LNCAP (cell line): Measurements from ENCODE around the gene FDPS.

Source experiments
- CTCF ChIP-seq: fragments of 450-650 bp; IDR thresholded peaks from 2 replicates; pipeline ENCODE4 v1.5.1; 2017; ENCODE audit warnings: mild to moderate bottlenecking

The FDPS gene

GRCh38 chr1:155300553-155301329, 7.9 kb upstream of the FDPS start:
- no peak for TF ChIP-seq CTCF

- TF ChIP-seq CTCF, result no peak
These were observed 7.3 kb upstream of the FDPS start, which contains the start of gene PKLR for GRCh38 chr1:155301342-155301841. TSS of gene PKLR (minus strand) at chr1:155301438. CDS start at chr1:155301395, 43 bp downstream.

GRCh38 chr1:155304558-155305063, 4.1 kb upstream of the FDPS start:
- no peak for TF ChIP-seq CTCF

GRCh38 chr1:155305881-155306391, 2.7 kb upstream of the FDPS start:
- no peak for TF ChIP-seq CTCF

- TF ChIP-seq CTCF, result no peak
These were observed 1.4 kb upstream of the FDPS start for GRCh38 chr1:155307247-155307740.

GRCh38 chr1:155309423-155310021, 856 bp downstream of the FDPS start:
- no peak for TF ChIP-seq CTCF

- no peak for TF ChIP-seq CTCF
These were observed 4.6 kb downstream of the FDPS start for GRCh38 chr1:155313261-155313660.
